Calu3 (cell line): ENCODE results near the gene MAT2A. TPM values are rescaled to one million over a fixed set of nuclear protein-coding genes. Genes with fewer than 3 reads are reported as not detected.

ENCODE experiments used
- BruUV-seq: library from RNA; stranded (reverse); fragments of 400-500 nt; replicated peaks from 2 replicates; lab custom pipeline; 2021; lab: Mats Ljungman, UMichigan
- CTCF ChIA-PET: fragments of 300-600 bp; sonication (Branson Sonifier 250); formaldehyde crosslinking; loops from one replicate; lab custom pipeline; 2022; ENCODE audit warnings: antibody characterized with exemption; lab: Charles Lee
- DNase-seq: peaks from one replicate; pipeline ENCODE4 v3.0.0; 2022
- H3K27ac Mint-ChIP-seq: one replicate; pipeline ENCODE4 v1.8.0; 2022; ENCODE audit warnings: mixed read lengths; ENCODE audit not compliant: unreplicated experiment
- H3K27me3 Mint-ChIP-seq: one replicate; pipeline ENCODE4 v1.8.0; 2022; ENCODE audit warnings: mixed read lengths; ENCODE audit not compliant: unreplicated experiment
- H3K36me3 Mint-ChIP-seq: one replicate; pipeline ENCODE4 v1.8.0; 2022; ENCODE audit warnings: mild to moderate bottlenecking, moderate library complexity, mixed read lengths; ENCODE audit not compliant: insufficient read depth, unreplicated experiment
- H3K4me1 Mint-ChIP-seq: one replicate; pipeline ENCODE4 v1.8.0; 2022; ENCODE audit warnings: mild to moderate bottlenecking, low read depth, mixed read lengths; ENCODE audit not compliant: unreplicated experiment
- H3K4me3 Mint-ChIP-seq: one replicate; pipeline ENCODE4 v1.8.0; 2022; ENCODE audit warnings: mild to moderate bottlenecking, low read depth, moderate library complexity, mixed read lengths; ENCODE audit not compliant: unreplicated experiment
- H3K9me3 Mint-ChIP-seq: one replicate; pipeline ENCODE4 v1.8.0; 2022; ENCODE audit warnings: low read depth, mixed read lengths; ENCODE audit not compliant: unreplicated experiment
- intact Hi-C: fragments of 100-400 bp; cut with micrococcal nuclease; formaldehyde crosslinking; loops from one replicate; pipeline ENCODE4 v1.10.0; 2022; ENCODE audit not compliant: unreplicated experiment
- total RNA-seq: library from RNA; stranded (reverse); gene quantifications from 2 replicates; pipeline ENCODE4 v1.2.3, GENCODE V29; 2022
- TF ChIP-seq, protein P1 (sequence below): fragments of 200-600 bp; IDR thresholded peaks from one replicate; pipeline ENCODE4 v1.8.0; 2022; ENCODE audit warnings: antibody characterized with exemption; ENCODE audit not compliant: unreplicated experiment

Gene MAT2A
- total RNA-seq, 1 experiment from 2014 or later, result 387 TPM

DNA sequence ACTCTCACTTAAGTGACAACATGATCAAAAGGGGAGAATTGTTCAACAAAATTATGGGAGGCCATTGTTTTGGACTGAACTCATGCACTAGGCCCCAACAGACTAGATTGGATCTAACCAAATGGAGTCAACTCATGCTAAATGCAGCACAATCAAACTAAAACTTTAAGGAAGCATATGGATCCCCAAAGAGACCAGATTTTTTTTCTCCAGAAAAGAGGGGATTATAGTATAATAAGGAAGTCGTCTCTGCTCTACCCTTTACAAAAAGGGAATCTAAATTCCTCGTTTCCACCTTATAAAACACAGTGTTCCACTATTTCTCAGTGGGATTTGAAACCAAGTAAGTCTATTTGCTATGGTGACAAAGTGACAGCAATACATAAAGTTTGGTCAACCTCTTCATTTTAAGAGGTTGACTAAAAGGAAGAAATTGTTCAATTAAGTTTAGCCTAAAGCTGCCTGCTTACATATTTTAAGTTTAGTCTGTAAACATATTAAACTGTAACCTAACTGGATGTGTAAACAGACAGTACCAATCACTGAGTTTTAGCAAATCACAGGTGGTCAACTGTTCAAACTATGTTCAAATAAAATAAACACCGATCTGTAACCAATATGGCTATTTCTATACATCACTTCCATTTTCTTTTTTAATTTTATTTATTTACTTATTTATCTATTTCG is 40.9 kb upstream of the MAT2A start:
- Mint-ChIP-seq H3K4me1 (peaks cover 26% of the 10 kb centered on the region), H3K36me3 (peaks cover 15% of the 10 kb centered on the region), H3K27ac (no peak overlapping the region), H3K4me3 (no peak overlapping the region), H3K27me3 (no peaks in the 10 kb centered on the region), H3K9me3 (no peaks in the 10 kb centered on the region)
- CTCF ChIA-PET, result no interaction called here
- TF ChIP-seq, protein P1, sequence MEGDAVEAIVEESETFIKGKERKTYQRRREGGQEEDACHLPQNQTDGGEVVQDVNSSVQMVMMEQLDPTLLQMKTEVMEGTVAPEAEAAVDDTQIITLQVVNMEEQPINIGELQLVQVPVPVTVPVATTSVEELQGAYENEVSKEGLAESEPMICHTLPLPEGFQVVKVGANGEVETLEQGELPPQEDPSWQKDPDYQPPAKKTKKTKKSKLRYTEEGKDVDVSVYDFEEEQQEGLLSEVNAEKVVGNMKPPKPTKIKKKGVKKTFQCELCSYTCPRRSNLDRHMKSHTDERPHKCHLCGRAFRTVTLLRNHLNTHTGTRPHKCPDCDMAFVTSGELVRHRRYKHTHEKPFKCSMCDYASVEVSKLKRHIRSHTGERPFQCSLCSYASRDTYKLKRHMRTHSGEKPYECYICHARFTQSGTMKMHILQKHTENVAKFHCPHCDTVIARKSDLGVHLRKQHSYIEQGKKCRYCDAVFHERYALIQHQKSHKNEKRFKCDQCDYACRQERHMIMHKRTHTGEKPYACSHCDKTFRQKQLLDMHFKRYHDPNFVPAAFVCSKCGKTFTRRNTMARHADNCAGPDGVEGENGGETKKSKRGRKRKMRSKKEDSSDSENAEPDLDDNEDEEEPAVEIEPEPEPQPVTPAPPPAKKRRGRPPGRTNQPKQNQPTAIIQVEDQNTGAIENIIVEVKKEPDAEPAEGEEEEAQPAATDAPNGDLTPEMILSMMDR, result no peak
- no peak for DNase-seq
- intact Hi-C loops, result loop anchor here (2.0 kb wide), 1 partner anchor 29 kb away; no protein-coding TSS in a partner anchor
- BruUV-seq, result no TSS peak

DNA sequence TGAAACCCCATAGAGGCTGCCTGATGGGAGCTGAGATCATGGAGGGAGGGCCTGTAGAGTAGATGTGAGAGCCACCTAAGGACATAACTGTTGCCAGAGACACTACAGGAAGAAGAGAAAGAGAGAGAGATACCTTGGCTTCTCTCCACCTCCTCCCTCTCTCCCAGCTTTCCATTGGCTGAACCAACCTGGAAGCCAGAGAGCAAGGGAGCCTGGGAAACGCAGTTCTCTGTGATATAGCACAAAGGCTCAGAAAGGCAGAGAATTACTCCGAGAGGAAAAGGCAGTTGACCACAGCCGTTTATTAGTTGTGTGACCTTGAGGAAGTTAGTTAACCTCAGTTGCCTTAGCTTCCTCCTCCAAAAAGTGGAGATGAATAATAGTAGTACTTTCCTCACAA is 37.7 kb upstream of the MAT2A start:
- no peaks in the 10 kb centered on the region for H3K9me3 Mint-ChIP-seq
- intact Hi-C loops, result no loop called here
- CTCF ChIA-PET, result no interaction called here
- no peaks in the 10 kb centered on the region for H3K27me3 Mint-ChIP-seq
- H3K36me3 Mint-ChIP-seq, result peaks cover 22% of the 10 kb centered on the region
- TF ChIP-seq, protein P1, result no peak
- no peak overlapping the region for H3K4me3 Mint-ChIP-seq
- no peak overlapping the region for H3K27ac Mint-ChIP-seq
- no TSS peak for BruUV-seq
- no peak for DNase-seq
- H3K4me1 Mint-ChIP-seq, result peaks cover 58% of the 10 kb centered on the region

DNA sequence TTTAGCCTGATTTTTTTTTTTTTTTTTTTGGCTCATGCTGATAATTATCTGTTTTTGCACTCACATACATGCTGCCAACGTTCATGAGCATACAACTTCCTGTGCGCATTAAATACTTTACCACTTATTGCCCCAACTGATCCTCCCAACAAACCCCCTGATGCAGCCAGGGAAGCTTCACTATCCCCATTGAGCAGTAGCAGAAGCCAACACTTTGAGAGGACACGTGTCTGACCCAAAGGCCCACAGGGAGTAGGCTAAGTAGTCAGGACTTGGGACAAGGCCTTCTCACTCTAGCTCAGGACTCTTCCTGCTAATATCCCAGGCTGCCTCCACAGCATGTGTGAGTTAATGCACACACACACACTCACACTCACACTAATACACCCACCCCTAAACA is 36.2 kb upstream of the MAT2A start:
- Mint-ChIP-seq H3K9me3 (no peaks in the 10 kb centered on the region), H3K27me3 (no peaks in the 10 kb centered on the region), H3K4me1 (peaks cover 58% of the 10 kb centered on the region), H3K36me3 (peaks cover 22% of the 10 kb centered on the region), H3K4me3 (no peak overlapping the region), H3K27ac (no peak overlapping the region)
- TF ChIP-seq, protein P1, result no peak
- DNase-seq, result no peak
- intact Hi-C loops, result loop anchor here (2.0 kb wide), 1 partner anchor 82 kb away; no protein-coding TSS in a partner anchor
- CTCF ChIA-PET, result interaction anchor here (0.8 to 1.6 kb wide), 4 partner anchors 14 to 83 kb away, joined by 3 to 4 read pairs (median 4); no protein-coding TSS in a partner anchor
- no TSS peak for BruUV-seq

DNA sequence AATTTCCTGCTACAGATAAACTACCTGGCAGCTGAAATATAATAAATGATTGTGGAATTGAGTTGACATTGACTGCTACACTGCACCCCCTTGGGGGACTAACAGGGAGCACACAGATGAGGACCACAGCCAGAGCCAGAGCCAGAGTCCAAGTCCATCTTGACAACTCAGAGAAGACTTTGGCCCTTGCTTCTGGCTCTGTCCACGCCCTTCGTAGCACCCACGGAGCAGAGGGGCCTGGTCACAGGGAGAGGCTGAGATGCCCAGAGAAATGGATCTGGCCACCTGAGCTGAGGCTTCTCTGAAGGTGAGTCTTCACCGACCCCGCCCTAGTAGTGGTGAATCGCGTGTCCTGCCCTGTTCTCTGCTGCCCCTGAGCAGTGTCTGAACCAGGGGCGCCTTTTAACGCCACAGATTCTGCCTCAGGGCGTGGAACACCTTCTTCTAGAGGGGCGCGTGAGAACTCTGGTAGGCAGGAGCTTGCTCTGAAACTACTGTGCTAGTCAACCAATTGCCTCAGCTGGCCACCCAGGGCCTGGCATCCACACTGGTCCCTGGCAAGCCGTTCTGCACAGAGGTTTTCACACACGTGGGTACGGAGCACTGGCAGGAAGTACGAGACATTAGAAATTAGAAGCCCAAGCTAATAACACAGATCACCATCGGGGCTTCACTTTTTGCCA is 35.7 kb upstream of the MAT2A start:
- peaks cover 58% of the 10 kb centered on the region for H3K4me1 Mint-ChIP-seq
- CTCF ChIA-PET, result interaction anchor here (0.8 to 1.6 kb wide), 4 partner anchors 14 to 84 kb away, joined by 3 to 4 read pairs (median 4); no protein-coding TSS in a partner anchor

More for the DNA sequence above, 35.7 kb upstream of the MAT2A start:
- DNase-seq, result peak; percentile 30
- BruUV-seq, result no TSS peak
- no peak overlapping the region for H3K4me3 Mint-ChIP-seq
- H3K36me3 Mint-ChIP-seq, result peaks cover 22% of the 10 kb centered on the region
- no peaks in the 10 kb centered on the region for H3K27me3 Mint-ChIP-seq
- intact Hi-C loops, result loop anchor here (2.0 kb wide), 1 partner anchor 83 kb away; no protein-coding TSS in a partner anchor
- no peak overlapping the region for H3K27ac Mint-ChIP-seq
- no peaks in the 10 kb centered on the region for H3K9me3 Mint-ChIP-seq
- TF ChIP-seq, protein P1, result no peak
